Upper lobe of left lung (tissue), 6 donors: ENCODE measurements around the gene DIPK1A. TPM values are rescaled to one million over a fixed set of nuclear protein-coding genes. Genes with fewer than 3 reads are reported as not detected.

Experiments
- ATAC-seq, 2 donors: fragments of 200-7000 bp; cut with Tn5 transposase; one replicate each; pipeline ENCODE4 v1.9.1; 2022; ENCODE audit warnings: mild to moderate bottlenecking in 2 of 2, moderate library complexity in 2 of 2; ENCODE audit not compliant: low FRiP score in 2 of 2
- DNase-seq, 2 donors: peaks; one replicate each; pipeline ENCODE4 v3.0.0-alpha.2; 2019 to 2020
- H3K27ac ChIP-seq, 4 donors: fragments of 200-600 bp; sonication (generic); one replicate each; pipeline ENCODE4 v1.5.1; 2016 to 2019
- H3K27me3 ChIP-seq, 4 donors: fragments of 200-600 bp; sonication (generic); one replicate each; pipeline ENCODE4 v1.5.1; 2017 to 2019
- H3K36me3 ChIP-seq, 4 donors: fragments of 200-600 bp; sonication (generic); one replicate each; pipeline ENCODE4 v1.5.1; 2016 to 2019
- H3K4me1 ChIP-seq, 4 donors: fragments of 200-600 bp; sonication (generic); one replicate each; pipeline ENCODE4 v1.5.1; 2018 to 2019
- H3K4me3 ChIP-seq, 4 donors: fragments of 200-600 bp; sonication (generic); one replicate each; pipeline ENCODE4 v1.5.1; 2017 to 2019; ENCODE audit warnings: mild to moderate bottlenecking in 2 of 4, moderate library complexity in 1 of 4
- H3K9me3 ChIP-seq, 4 donors: fragments of 200-600 bp; sonication (generic); one replicate each; pipeline ENCODE4 v1.5.1; 2018 to 2019
- CTCF ChIP-seq, 6 experiments: fragments of 450-650 bp in 4 of 6; fragments of 200-600 bp in 2 of 6; sonication (generic) in 2 of 6; IDR thresholded peaks; one replicate each; pipeline ENCODE4 v1.5.1; 2016 to 2019; ENCODE audit warnings: antibody characterized with exemption in 6 of 6
- EP300 ChIP-seq, 4 donors: sonication (generic); formaldehyde crosslinking; IDR thresholded peaks; one replicate each; pipeline ENCODE4 v1.5.1; 2017; ENCODE audit warnings: antibody characterized with exemption in 4 of 4, control low read depth in 2 of 4
- POLR2A ChIP-seq, 4 donors: fragments of 450-650 bp; IDR thresholded peaks; one replicate each; pipeline ENCODE4 v1.5.1; 2016 to 2017; ENCODE audit warnings: antibody characterized with exemption in 4 of 4, mild to moderate bottlenecking in 2 of 4
- POLR2AphosphoS5 ChIP-seq, 2 donors: sonication (generic); formaldehyde crosslinking; IDR thresholded peaks; one replicate each; pipeline ENCODE4 v1.5.1; 2017; ENCODE audit warnings: antibody characterized with exemption in 2 of 2
- WGBS, 2 donors: methylation state at CpG; one replicate each; pipeline ENCODE4 v1.1.5; 2017 to 2018; 5-methylcytosine and 5-hydroxymethylcytosine counted together
- total RNA-seq, 6 donors: library from RNA; depleted of rRNA in 4 of 6; stranded (reverse); fragments of >200 nt in 4 of 6; gene quantifications; one replicate each; pipeline versions ENCODE4 v1.1.0 to v1.2.1, GENCODE V29; 2016 to 2021
- donor health status: DM: no; HTN: no; CAD: no; lungs with moderate emphysema.
- donor health status: DM: no; HTN: yes; CAD: no; lungs with severe emphysema.

DIPK1A gene
- total RNA-seq, 6 donors from 2014 or later = 2.8 to 15.2 (median 4.4) TPM

- DNase-seq (no peak), ATAC-seq (no peak)
- TF ChIP-seq POLR2A (IDR thresholded peaks at IDR 0.05) (no peak), EP300 (IDR thresholded peaks at IDR 0.05) (no peak), POLR2AphosphoS5 (IDR thresholded peaks at IDR 0.05) (no peak), CTCF (IDR thresholded peaks at IDR 0.05) (no peak)
- Histone ChIP-seq H3K4me1 (peaks cover 0 to 4% (median 0%) of the 10 kb centered on the region in 4 donors), H3K27me3 (no peaks in the 10 kb centered on the region), H3K27ac (no peak overlapping the region), H3K36me3 (no peaks in the 10 kb centered on the region), H3K4me3 (no peak overlapping the region), H3K9me3 (no peaks in the 10 kb centered on the region)
- WGBS, 2 donors = 54 to 60% methylated on average over 3 of the region's 3 CpGs
These were observed 7.8 kb downstream of the DIPK1A start for GRCh38 chr1:92953491-92953890.

GRCh38 chr1:92952714-92953113 is 8.5 kb downstream of the DIPK1A start:
- 98% methylated on average over 1 of the region's 1 CpG for WGBS, 2 donors
- Histone ChIP-seq H3K27ac (no peak overlapping the region), H3K36me3 (no peaks in the 10 kb centered on the region), H3K27me3 (no peaks in the 10 kb centered on the region), H3K4me3 (no peak overlapping the region), H3K9me3 (no peaks in the 10 kb centered on the region), H3K4me1 (peaks cover 0 to 4% (median 0%) of the 10 kb centered on the region in 4 donors)
- ATAC-seq = no peak
- TF ChIP-seq CTCF (IDR thresholded peaks at IDR 0.05) (no peak), POLR2AphosphoS5 (IDR thresholded peaks at IDR 0.05) (no peak), EP300 (IDR thresholded peaks at IDR 0.05) (no peak), POLR2A (IDR thresholded peaks at IDR 0.05) (no peak)
- no peak for DNase-seq

GRCh38 chr1:92951141-92951582 is 10.1 kb downstream of the DIPK1A start:
- Histone ChIP-seq H3K4me3 (no peak overlapping the region), H3K27me3 (no peaks in the 10 kb centered on the region), H3K36me3 (no peaks in the 10 kb centered on the region), H3K9me3 (no peaks in the 10 kb centered on the region), H3K4me1 (no peaks in the 10 kb centered on the region), H3K27ac (peak overlapping the region in 1 of 4 donors; percentile 14)
- DNase-seq (no peak), ATAC-seq (peak in 1 of 2 donors; percentile 88)
- WGBS, 2 donors = 65 to 74% methylated on average over 4 of the region's 4 CpGs
- no peak for TF ChIP-seq CTCF (IDR thresholded peaks at IDR 0.05)
- no peak for TF ChIP-seq POLR2A (IDR thresholded peaks at IDR 0.05)
- no peak for TF ChIP-seq POLR2AphosphoS5 (IDR thresholded peaks at IDR 0.05)
- no peak for TF ChIP-seq EP300 (IDR thresholded peaks at IDR 0.05)

- TF ChIP-seq EP300 (IDR thresholded peaks at IDR 0.05) (no peak), POLR2AphosphoS5 (IDR thresholded peaks at IDR 0.05) (no peak), CTCF (IDR thresholded peaks at IDR 0.05) (no peak), POLR2A (IDR thresholded peaks at IDR 0.05) (no peak)
- H3K27ac ChIP-seq = no peak overlapping the region
- DNase-seq = no peak
- no peaks in the 10 kb centered on the region for H3K4me1 ChIP-seq
- peak in 1 of 2 donors; percentile 29 for ATAC-seq
- H3K36me3 ChIP-seq = no peaks in the 10 kb centered on the region
- H3K9me3 ChIP-seq = no peaks in the 10 kb centered on the region
- 87 to 88% methylated on average over 7 of the region's 7 CpGs for WGBS, 2 donors
- no peaks in the 10 kb centered on the region for H3K27me3 ChIP-seq
- H3K4me3 ChIP-seq = no peak overlapping the region
These were observed 11.1 kb downstream of the DIPK1A start for GRCh38 chr1:92949937-92950817.
